ENCODE data around the gene LARGE1. TPM values are rescaled to one million over a fixed set of nuclear protein-coding genes. Genes with fewer than 3 reads are reported as not detected.
"Not testable (repeated sequence)": the region's sequence is repeated elsewhere in the genome, so short reads cannot be mapped to it uniquely, and the experiment has no call there.

LARGE1 gene
- total RNA-seq, 1 experiment from 2014 or later: 1.3 TPM

- no peaks in the 10 kb centered on the region for H3K9me2 ChIP-seq (replicated peaks; ENCODE audit: low read length)
- H3K9me3 ChIP-seq (ENCODE audit: low read length): no peaks in the 10 kb centered on the region
- H3K9ac ChIP-seq (ENCODE audit: low read length): no peak overlapping the region
- TF ChIP-seq CTCF (conservative IDR thresholded peaks at IDR 0.05; ENCODE audit: low read depth, low read length): no peak
- TF ChIP-seq EZH2phosphoT487 (IDR thresholded peaks at IDR 0.05; ENCODE audit: borderline replicate concordance, low read length): no peak
- no peak for TF ChIP-seq EZH2 (IDR thresholded peaks at IDR 0.05; ENCODE audit: low read length, unreplicated experiment)
- no peak overlapping the region for H3K4me2 ChIP-seq (ENCODE audit: low read length)
- H3K79me2 ChIP-seq (ENCODE audit: low read length): no peaks in the 10 kb centered on the region
- H4K20me1 ChIP-seq (ENCODE audit: low read length): no peaks in the 10 kb centered on the region
- CTCF ChIA-PET: no interaction called here
- DNase-seq (no peak), ATAC-seq (no peak)
- H3K36me3 ChIP-seq (ENCODE audit: low read depth, low read length): no peaks in the 10 kb centered on the region
- no TSS peak for BruUV-seq (replicated peaks)
- intact Hi-C loops (cut with micrococcal nuclease): no loop called here
- H3K4me3 ChIP-seq (ENCODE audit: low read length): no peak overlapping the region
- H2AFZ ChIP-seq (ENCODE audit: low read length): no peak overlapping the region
- H3K27me3 ChIP-seq (ENCODE audit: low read length): no peaks in the 10 kb centered on the region
- POLR2A ChIA-PET (ENCODE audit: unreplicated experiment): no interaction called here
- H3K27ac ChIP-seq (ENCODE audit: low read length): no peak overlapping the region
- H3K4me1 ChIP-seq (ENCODE audit: insufficient read depth, low read length): no peaks in the 10 kb centered on the region
- H3F3A ChIP-seq (ENCODE audit: low read length, unreplicated experiment): no peaks in the 10 kb centered on the region
Measured at GRCh38 chr22:33859311-33859710, 61.0 kb downstream of the LARGE1 start.

GRCh38 chr22:33858653-33859052, 61.6 kb downstream of the LARGE1 start:
- H3K36me3 ChIP-seq (ENCODE audit: low read depth, low read length); BruUV-seq (replicated peaks); POLR2A ChIA-PET (ENCODE audit: unreplicated experiment): not testable (repeated sequence)

GRCh38 chr22:33857767-33858166, 62.5 kb downstream of the LARGE1 start:
- H3K36me3 ChIP-seq (ENCODE audit: low read depth, low read length); DNase-seq; H2AFZ ChIP-seq (ENCODE audit: low read length); H3K4me1 ChIP-seq (ENCODE audit: insufficient read depth, low read length); POLR2A ChIA-PET (ENCODE audit: unreplicated experiment); H3F3A ChIP-seq (ENCODE audit: low read length, unreplicated experiment); H3K9me3 ChIP-seq (ENCODE audit: low read length); H3K4me2 ChIP-seq (ENCODE audit: low read length); H3K9me2 ChIP-seq (replicated peaks; ENCODE audit: low read length); H3K27ac ChIP-seq (ENCODE audit: low read length); H3K9ac ChIP-seq (ENCODE audit: low read length); intact Hi-C loops (cut with micrococcal nuclease); H4K20me1 ChIP-seq (ENCODE audit: low read length); H3K4me3 ChIP-seq (ENCODE audit: low read length); H3K27me3 ChIP-seq (ENCODE audit: low read length); H3K79me2 ChIP-seq (ENCODE audit: low read length); CTCF ChIA-PET; BruUV-seq (replicated peaks); ATAC-seq: not testable (repeated sequence)

More at GRCh38 chr22:33858653-33859052, 61.6 kb downstream of the LARGE1 start:
- H3K4me2 ChIP-seq (ENCODE audit: low read length); H3K79me2 ChIP-seq (ENCODE audit: low read length); CTCF ChIA-PET; H3K9ac ChIP-seq (ENCODE audit: low read length); H3K4me3 ChIP-seq (ENCODE audit: low read length); DNase-seq; H3K9me2 ChIP-seq (replicated peaks; ENCODE audit: low read length); H3F3A ChIP-seq (ENCODE audit: low read length, unreplicated experiment); H3K27me3 ChIP-seq (ENCODE audit: low read length); H2AFZ ChIP-seq (ENCODE audit: low read length); H3K4me1 ChIP-seq (ENCODE audit: insufficient read depth, low read length); H4K20me1 ChIP-seq (ENCODE audit: low read length); H3K27ac ChIP-seq (ENCODE audit: low read length); ATAC-seq; intact Hi-C loops (cut with micrococcal nuclease); H3K9me3 ChIP-seq (ENCODE audit: low read length): not testable (repeated sequence)

DNA sequence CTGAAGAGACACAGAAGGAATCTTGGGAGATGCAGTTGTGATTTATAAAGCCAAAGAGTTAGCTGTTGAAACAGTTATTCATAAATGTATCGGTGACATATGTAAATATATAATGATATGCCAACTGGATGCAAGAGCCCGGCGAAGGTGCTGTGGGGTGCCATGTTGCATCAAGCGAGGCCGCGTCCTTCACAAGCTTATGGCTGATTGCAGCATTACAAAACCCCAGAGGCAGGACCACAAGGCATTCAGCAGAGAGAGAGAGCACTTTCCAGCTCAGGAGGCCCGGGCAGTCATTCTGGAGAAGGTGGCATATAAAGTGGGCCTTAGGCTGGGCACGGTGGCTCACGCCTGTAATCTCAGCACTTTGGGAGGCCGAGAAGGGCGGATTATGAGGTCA, 65.6 kb downstream of the LARGE1 start:
- H3K4me1 ChIP-seq (ENCODE audit: insufficient read depth, low read length): no peaks in the 10 kb centered on the region
- CTCF ChIA-PET: no interaction called here
- POLR2A ChIA-PET (ENCODE audit: unreplicated experiment): no interaction called here
- DNase-seq: no peak
- H2AFZ ChIP-seq (ENCODE audit: low read length): no peak overlapping the region
- no peak overlapping the region for H3K9ac ChIP-seq (ENCODE audit: low read length)
- H3F3A ChIP-seq (ENCODE audit: low read length, unreplicated experiment): no peaks in the 10 kb centered on the region
- H3K9me2 ChIP-seq (replicated peaks; ENCODE audit: low read length): no peaks in the 10 kb centered on the region
- no peaks in the 10 kb centered on the region for H3K79me2 ChIP-seq (ENCODE audit: low read length)
- no peaks in the 10 kb centered on the region for H3K27me3 ChIP-seq (ENCODE audit: low read length)
- TF ChIP-seq EZH2 (IDR thresholded peaks at IDR 0.05; ENCODE audit: low read length, unreplicated experiment) (no peak), CTCF (conservative IDR thresholded peaks at IDR 0.05; ENCODE audit: low read depth, low read length) (no peak), EZH2phosphoT487 (IDR thresholded peaks at IDR 0.05; ENCODE audit: borderline replicate concordance, low read length) (no peak)
- no peaks in the 10 kb centered on the region for H3K9me3 ChIP-seq (ENCODE audit: low read length)
- no peaks in the 10 kb centered on the region for H3K36me3 ChIP-seq (ENCODE audit: low read depth, low read length)
- no peaks in the 10 kb centered on the region for H4K20me1 ChIP-seq (ENCODE audit: low read length)
- no peak overlapping the region for H3K27ac ChIP-seq (ENCODE audit: low read length)
- no TSS peak for BruUV-seq (replicated peaks)
- intact Hi-C loops (cut with micrococcal nuclease): no loop called here
- ATAC-seq: no peak
- no peak overlapping the region for H3K4me3 ChIP-seq (ENCODE audit: low read length)
- no peak overlapping the region for H3K4me2 ChIP-seq (ENCODE audit: low read length)
